GM12872 (cell line): ENCODE results near the gene RNF222.

ENCODE experiments used
- CTCF ChIP-seq: IDR thresholded peaks from 3 replicates; pipeline ENCODE4 v1.5.1; 2011; ENCODE audit warnings: low read depth, mild to moderate bottlenecking, low read length, moderate library complexity; ENCODE audit not compliant: insufficient read depth

Gene RNF222

DNA sequence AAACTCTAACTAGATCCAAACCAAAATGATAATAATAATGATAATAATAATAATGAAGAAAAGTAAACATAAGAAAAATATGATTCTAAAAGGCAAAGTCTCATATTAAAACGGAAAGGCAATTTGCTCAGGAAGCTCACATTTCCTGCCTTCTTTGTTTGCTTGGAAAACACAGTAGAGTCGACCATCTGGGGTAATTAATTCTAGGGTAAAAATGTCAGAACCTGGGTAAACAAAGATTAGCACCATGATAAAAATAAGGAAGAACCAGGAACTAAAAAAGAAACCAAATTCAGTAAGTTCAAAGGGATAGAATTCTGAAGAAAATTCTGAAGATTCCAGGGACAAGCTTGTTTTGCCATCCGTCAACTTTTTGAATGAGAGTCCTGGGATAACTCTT, 37.4 kb downstream of the RNF222 start:
- TF ChIP-seq CTCF: no peak

DNA sequence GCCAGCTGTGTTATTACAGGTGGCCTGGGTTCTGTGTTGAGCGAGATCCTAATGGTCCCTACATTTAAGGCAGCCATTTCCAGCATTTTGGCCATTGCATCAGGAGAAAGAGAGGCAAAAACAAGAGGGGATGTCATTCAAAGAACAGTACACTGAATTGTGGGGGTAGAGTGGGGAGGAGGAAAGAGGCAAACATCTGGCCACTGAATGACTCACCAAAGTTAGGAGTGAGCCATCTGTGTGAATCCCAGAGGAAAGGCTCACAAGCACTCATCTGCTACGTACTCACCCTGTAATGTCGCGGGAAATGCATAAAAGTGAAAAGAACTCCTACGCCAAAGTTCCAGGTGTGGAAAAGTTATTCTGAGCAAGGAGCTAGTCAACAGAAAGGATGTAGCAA, 37.9 kb downstream of the RNF222 start:
- TF ChIP-seq CTCF: no peak

DNA sequence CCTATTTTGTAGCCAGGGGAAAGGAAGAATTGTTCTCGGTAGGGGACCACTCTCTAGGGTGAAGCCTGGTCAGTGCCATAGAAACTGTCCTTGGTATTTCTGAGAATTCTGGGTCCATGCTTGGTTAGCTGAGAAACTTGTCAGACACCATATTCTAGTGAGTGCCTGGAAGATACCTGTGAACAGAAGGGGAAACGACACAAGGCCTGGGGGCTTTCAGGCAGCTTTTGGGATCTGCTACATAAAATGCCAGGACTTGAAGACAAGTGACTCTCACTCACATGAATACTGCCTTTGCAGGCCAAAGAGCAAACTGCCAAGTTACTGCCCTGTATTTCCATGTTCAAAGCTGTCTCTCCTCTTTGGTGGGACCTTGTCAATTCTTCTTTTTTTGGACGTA, 39.7 kb downstream of the RNF222 start:
- TF ChIP-seq CTCF: no peak

GRCh38 chr17:8354236-8354635, 43.4 kb downstream of the RNF222 start:
- TF ChIP-seq CTCF: no peak

GRCh38 chr17:8353736-8354135, 43.9 kb downstream of the RNF222 start:
- no peak for TF ChIP-seq CTCF

GRCh38 chr17:8350339-8350738, 47.3 kb downstream of the RNF222 start:
- no peak for TF ChIP-seq CTCF

GRCh38 chr17:8345951-8346665, 51.5 kb downstream of the RNF222 start:
- TF ChIP-seq CTCF: no peak
